ENCODE measurements around the gene CYP39A1. TPM values are rescaled to one million over a fixed set of nuclear protein-coding genes. Genes with fewer than 3 reads are reported as not detected.
A peak's percentile ranks its signal among the peaks of the same experiment; 100 is the strongest.

CYP39A1 gene
- polyA plus RNA-seq, 1 donor = 3.4 TPM

DNA sequence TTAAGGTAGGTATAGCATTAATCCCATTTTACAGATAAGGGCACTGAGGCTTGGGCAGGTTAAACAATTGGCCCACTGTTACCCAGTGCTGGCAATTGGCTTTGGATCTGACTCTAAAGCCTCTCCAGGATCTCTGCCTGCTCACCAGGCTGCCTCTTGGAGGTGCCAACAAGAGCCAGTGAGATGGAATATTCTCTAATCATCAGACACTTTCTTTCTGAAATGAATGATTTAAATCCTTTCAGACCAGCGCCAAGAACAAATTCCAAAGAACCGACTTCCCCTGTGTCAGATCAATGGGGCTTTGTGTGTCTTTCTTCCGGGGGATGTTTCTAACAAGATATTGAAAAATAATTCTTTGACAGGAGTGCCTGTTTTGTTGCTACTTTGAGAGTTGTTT is 23.6 kb downstream of the CYP39A1 start:
- Histone ChIP-seq H3K36me3 (ENCODE audit: control insufficient read depth, insufficient read depth, low read length) (no peaks in the 10 kb centered on the region), H3K27me3 (ENCODE audit: control insufficient read depth, insufficient read depth, low read length) (no peaks in the 10 kb centered on the region), H3K27ac (ENCODE audit: low read length) (no peak overlapping the region), H3K4me3 (ENCODE audit: low read length) (no peak overlapping the region), H3K4me1 (ENCODE audit: control insufficient read depth, insufficient read depth, low read length) (no peaks in the 10 kb centered on the region), H3K9me3 (ENCODE audit: control insufficient read depth, low read depth, low read length) (no peaks in the 10 kb centered on the region)
- DNase-seq = no peak
- no CpG with 5 or more reads among the region's 3 CpGs for WGBS (ENCODE audit: insufficient coverage, low lambda C conversion rate)

GRCh38 chr6:46628498-46628897 is 24.1 kb downstream of the CYP39A1 start:
- H3K4me3 ChIP-seq (ENCODE audit: low read length) = no peak overlapping the region
- no peak overlapping the region for H3K27ac ChIP-seq (ENCODE audit: low read length)
- WGBS (ENCODE audit: insufficient coverage, low lambda C conversion rate) = 80% methylated on average over 1 of the region's 1 CpG
- H3K4me1 ChIP-seq (ENCODE audit: control insufficient read depth, insufficient read depth, low read length) = no peaks in the 10 kb centered on the region
- no peaks in the 10 kb centered on the region for H3K9me3 ChIP-seq (ENCODE audit: control insufficient read depth, low read depth, low read length)
- H3K36me3 ChIP-seq (ENCODE audit: control insufficient read depth, insufficient read depth, low read length) = no peaks in the 10 kb centered on the region
- no peaks in the 10 kb centered on the region for H3K27me3 ChIP-seq (ENCODE audit: control insufficient read depth, insufficient read depth, low read length)
- no peak for DNase-seq

DNA sequence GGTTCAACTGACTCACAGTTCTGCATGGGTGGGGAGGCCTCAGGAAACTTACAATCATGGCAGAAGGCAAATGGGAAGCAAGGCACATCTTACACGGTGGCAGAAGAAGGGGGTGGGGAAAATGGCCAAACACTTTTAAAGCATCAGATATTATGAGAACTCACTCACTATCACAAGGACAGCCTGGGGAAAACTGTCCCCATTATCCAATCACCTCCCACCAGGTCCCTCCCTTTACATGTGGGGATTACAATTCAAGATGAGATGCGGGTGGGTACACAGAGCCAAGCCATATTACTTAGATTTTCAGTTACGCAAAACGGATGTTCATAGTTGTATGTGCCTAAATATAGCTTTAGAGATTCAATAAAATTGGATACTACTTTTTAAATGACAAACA is 25.6 kb downstream of the CYP39A1 start:
- H3K9me3 ChIP-seq (ENCODE audit: control insufficient read depth, low read depth, low read length) = peaks cover 1% of the 10 kb centered on the region
- H3K27ac ChIP-seq (ENCODE audit: low read length) = no peak overlapping the region
- H3K4me3 ChIP-seq (ENCODE audit: low read length) = no peak overlapping the region
- DNase-seq = no peak
- 100% methylated on average over 2 of the region's 4 CpGs for WGBS (ENCODE audit: insufficient coverage, low lambda C conversion rate)
- no peaks in the 10 kb centered on the region for H3K27me3 ChIP-seq (ENCODE audit: control insufficient read depth, insufficient read depth, low read length)
- no peaks in the 10 kb centered on the region for H3K36me3 ChIP-seq (ENCODE audit: control insufficient read depth, insufficient read depth, low read length)
- H3K4me1 ChIP-seq (ENCODE audit: control insufficient read depth, insufficient read depth, low read length) = no peaks in the 10 kb centered on the region

GRCh38 chr6:46626228-46626909 is 26.2 kb downstream of the CYP39A1 start:
- WGBS (ENCODE audit: insufficient coverage, low lambda C conversion rate) = 73% methylated on average over 2 of the region's 3 CpGs
- Histone ChIP-seq H3K4me3 (ENCODE audit: low read length) (no peak overlapping the region), H3K4me1 (ENCODE audit: control insufficient read depth, insufficient read depth, low read length) (no peaks in the 10 kb centered on the region), H3K36me3 (ENCODE audit: control insufficient read depth, insufficient read depth, low read length) (no peaks in the 10 kb centered on the region), H3K9me3 (ENCODE audit: control insufficient read depth, low read depth, low read length) (peaks cover 3% of the 10 kb centered on the region), H3K27ac (ENCODE audit: low read length) (no peak overlapping the region), H3K27me3 (ENCODE audit: control insufficient read depth, insufficient read depth, low read length) (no peaks in the 10 kb centered on the region)
- peak in 1 of 2 donors; percentile 14 for DNase-seq

- DNase-seq = no peak
- WGBS (ENCODE audit: insufficient coverage, low lambda C conversion rate) = no CpG with 5 or more reads among the region's 1 CpG
- H3K27ac ChIP-seq (ENCODE audit: low read length) = no peak overlapping the region
- no peaks in the 10 kb centered on the region for H3K27me3 ChIP-seq (ENCODE audit: control insufficient read depth, insufficient read depth, low read length)
- no peaks in the 10 kb centered on the region for H3K4me1 ChIP-seq (ENCODE audit: control insufficient read depth, insufficient read depth, low read length)
- peaks cover 3% of the 10 kb centered on the region for H3K9me3 ChIP-seq (ENCODE audit: control insufficient read depth, low read depth, low read length)
- H3K4me3 ChIP-seq (ENCODE audit: low read length) = no peak overlapping the region
- no peaks in the 10 kb centered on the region for H3K36me3 ChIP-seq (ENCODE audit: control insufficient read depth, insufficient read depth, low read length)
Observed at GRCh38 chr6:46618726-46619125, 33.9 kb downstream of the CYP39A1 start.

DNA sequence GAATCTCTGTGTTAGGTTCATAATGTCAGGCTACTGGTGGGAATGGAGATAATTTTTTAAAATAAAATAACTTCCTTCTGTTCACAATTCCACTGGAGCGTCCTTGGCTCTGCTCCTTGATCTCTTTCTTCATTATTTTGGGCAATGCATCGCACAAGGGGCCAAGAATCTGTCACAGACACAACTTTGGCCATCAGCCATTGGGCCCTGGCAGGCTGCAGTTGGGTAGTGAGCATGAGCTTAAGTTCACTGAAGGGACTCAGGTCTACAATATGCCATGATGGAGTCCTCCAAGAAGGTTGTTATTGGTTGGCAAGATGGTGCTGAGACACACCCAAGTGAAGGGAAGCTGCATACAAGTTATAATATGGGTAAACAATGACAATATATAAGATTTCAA is 40.0 kb downstream of the CYP39A1 start:
- H3K9me3 ChIP-seq (ENCODE audit: control insufficient read depth, low read depth, low read length) = no peaks in the 10 kb centered on the region
- WGBS (ENCODE audit: insufficient coverage, low lambda C conversion rate) = 80% methylated on average over 1 of the region's 2 CpGs
- no peak for DNase-seq
- H3K36me3 ChIP-seq (ENCODE audit: control insufficient read depth, insufficient read depth, low read length) = no peaks in the 10 kb centered on the region
- no peak overlapping the region for H3K27ac ChIP-seq (ENCODE audit: low read length)
- H3K27me3 ChIP-seq (ENCODE audit: control insufficient read depth, insufficient read depth, low read length) = no peaks in the 10 kb centered on the region
- no peaks in the 10 kb centered on the region for H3K4me1 ChIP-seq (ENCODE audit: control insufficient read depth, insufficient read depth, low read length)
- no peak overlapping the region for H3K4me3 ChIP-seq (ENCODE audit: low read length)

- Histone ChIP-seq H3K9me3 (ENCODE audit: control insufficient read depth, low read depth, low read length) (no peaks in the 10 kb centered on the region), H3K27me3 (ENCODE audit: control insufficient read depth, insufficient read depth, low read length) (no peaks in the 10 kb centered on the region), H3K36me3 (ENCODE audit: control insufficient read depth, insufficient read depth, low read length) (no peaks in the 10 kb centered on the region), H3K4me1 (ENCODE audit: control insufficient read depth, insufficient read depth, low read length) (no peaks in the 10 kb centered on the region), H3K4me3 (ENCODE audit: low read length) (no peak overlapping the region), H3K27ac (ENCODE audit: low read length) (no peak overlapping the region)
- no peak for DNase-seq
- 100% methylated on average over 2 of the region's 3 CpGs for WGBS (ENCODE audit: insufficient coverage, low lambda C conversion rate)
Observed at GRCh38 chr6:46610862-46611553, 41.6 kb downstream of the CYP39A1 start.

GRCh38 chr6:46606338-46606737 is 46.3 kb downstream of the CYP39A1 start:
- Histone ChIP-seq H3K36me3 (ENCODE audit: control insufficient read depth, insufficient read depth, low read length) (no peaks in the 10 kb centered on the region), H3K27me3 (ENCODE audit: control insufficient read depth, insufficient read depth, low read length) (no peaks in the 10 kb centered on the region), H3K27ac (ENCODE audit: low read length) (no peak overlapping the region), H3K9me3 (ENCODE audit: control insufficient read depth, low read depth, low read length) (no peaks in the 10 kb centered on the region), H3K4me3 (ENCODE audit: low read length) (no peak overlapping the region), H3K4me1 (ENCODE audit: control insufficient read depth, insufficient read depth, low read length) (no peaks in the 10 kb centered on the region)
- no peak for DNase-seq
- 65% methylated on average over 2 of the region's 3 CpGs for WGBS (ENCODE audit: insufficient coverage, low lambda C conversion rate)

DNA sequence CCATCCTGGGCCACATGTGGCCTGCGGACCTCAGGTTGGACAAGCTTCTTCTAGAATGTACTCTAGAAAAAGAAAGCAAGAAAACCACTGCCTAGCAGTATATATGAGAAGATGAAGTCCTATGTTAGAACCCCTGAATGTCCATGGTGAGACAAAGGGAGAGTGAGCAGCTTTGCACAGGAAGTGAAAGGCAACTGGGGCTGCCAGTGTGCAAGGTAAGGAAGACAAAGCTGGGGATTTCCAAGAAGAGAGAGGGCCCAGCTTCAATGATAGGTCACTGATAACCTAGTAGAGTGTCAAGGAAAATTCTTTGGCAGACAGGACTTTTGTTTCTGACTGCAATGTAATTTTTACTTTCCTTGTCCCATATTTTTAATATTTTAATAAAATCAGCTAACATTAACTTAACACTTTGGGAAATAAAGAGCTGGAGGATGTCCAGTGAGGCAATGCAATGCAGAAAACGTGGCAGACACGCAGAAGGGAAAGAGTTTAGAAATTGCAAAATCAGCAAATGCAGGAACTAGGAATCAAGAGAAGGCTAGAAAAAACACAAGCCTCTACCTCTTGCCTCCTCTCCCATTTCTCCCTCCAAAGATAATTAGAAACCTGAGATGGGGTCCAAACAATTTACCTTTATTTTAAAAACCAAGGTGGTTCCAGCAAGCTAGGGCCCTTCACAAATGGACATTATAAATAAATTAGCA is 47.4 kb downstream of the CYP39A1 start:
- Histone ChIP-seq H3K36me3 (ENCODE audit: control insufficient read depth, insufficient read depth, low read length) (no peaks in the 10 kb centered on the region), H3K4me1 (ENCODE audit: control insufficient read depth, insufficient read depth, low read length) (no peaks in the 10 kb centered on the region), H3K9me3 (ENCODE audit: control insufficient read depth, low read depth, low read length) (no peaks in the 10 kb centered on the region), H3K27ac (ENCODE audit: low read length) (no peak overlapping the region), H3K27me3 (ENCODE audit: control insufficient read depth, insufficient read depth, low read length) (no peaks in the 10 kb centered on the region), H3K4me3 (ENCODE audit: low read length) (no peak overlapping the region)
- WGBS (ENCODE audit: insufficient coverage, low lambda C conversion rate) = 100% methylated on average over 1 of the region's 3 CpGs
- DNase-seq = no peak

DNA sequence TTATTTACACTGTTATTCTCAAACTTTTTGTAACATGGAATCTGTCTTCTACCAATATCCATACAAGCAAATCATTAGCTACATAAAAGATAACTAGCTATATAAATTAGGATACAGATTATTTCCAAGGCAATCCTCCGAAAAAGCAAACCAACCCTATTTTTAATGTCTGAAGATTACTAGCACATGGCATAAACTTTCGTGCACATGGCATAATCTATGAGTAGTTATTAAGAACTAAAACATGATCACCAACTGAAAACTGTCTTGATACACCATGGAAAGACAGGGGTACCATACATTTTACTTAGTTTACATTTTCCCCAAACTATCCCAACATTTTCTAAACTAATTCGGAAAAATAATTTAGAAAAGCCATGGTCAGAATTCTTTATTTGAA is 54.4 kb downstream of the CYP39A1 start:
- Histone ChIP-seq H3K4me1 (ENCODE audit: control insufficient read depth, insufficient read depth, low read length) (no peaks in the 10 kb centered on the region), H3K4me3 (ENCODE audit: low read length) (no peak overlapping the region), H3K27ac (ENCODE audit: low read length) (no peak overlapping the region), H3K27me3 (ENCODE audit: control insufficient read depth, insufficient read depth, low read length) (no peaks in the 10 kb centered on the region), H3K9me3 (ENCODE audit: control insufficient read depth, low read depth, low read length) (no peaks in the 10 kb centered on the region), H3K36me3 (ENCODE audit: control insufficient read depth, insufficient read depth, low read length) (no peaks in the 10 kb centered on the region)
- DNase-seq = no peak
- WGBS (ENCODE audit: insufficient coverage, low lambda C conversion rate) = no CpG with 5 or more reads among the region's 3 CpGs

Measured in large intestine (tissue), 3 donors.